Measurements from ENCODE around the gene ECD.

GRCh38 chr10:73172867-73173266 is 5.1 kb upstream of the ECD start:
- no peak for TF ChIP-seq POLR2AphosphoS5 (IDR thresholded peaks at IDR 0.05; ENCODE audit: borderline replicate concordance, low read depth, low read length)
- TF ChIP-seq EZH2 (IDR thresholded peaks at IDR 0.05) = no peak

Data from SK-N-MC (cell line).